Vagina (tissue), 2 donors: ENCODE measurements around the gene DIS3L. TPM values are rescaled to one million over a fixed set of nuclear protein-coding genes. Genes with fewer than 3 reads are reported as not detected.
"Not testable (repeated sequence)": the region's sequence is repeated elsewhere in the genome, so short reads cannot be mapped to it uniquely, and the experiment has no call there.

Experiments
- DNase-seq, 2 donors: peaks; one replicate each; pipeline ENCODE4 v3.0.0-alpha.2; 2017; ENCODE audit errors: extremely low spot score in 2 of 2
- H3K27ac ChIP-seq: fragments of 200-600 bp; sonication (generic); one replicate; pipeline ENCODE4 v1.5.1; 2019
- H3K27me3 ChIP-seq: fragments of 200-600 bp; sonication (generic); one replicate; pipeline ENCODE4 v1.5.1; 2019
- H3K36me3 ChIP-seq, 2 donors: fragments of 200-600 bp; sonication (generic); one replicate each; pipeline ENCODE4 v1.5.1; 2017 to 2019
- H3K4me1 ChIP-seq: fragments of 200-600 bp; sonication (generic); one replicate; pipeline ENCODE4 v1.5.1; 2019
- H3K4me3 ChIP-seq, 2 donors: fragments of 200-600 bp; sonication (generic); 1 replicate in 1 of 2; 2 replicates in 1 of 2; pipeline ENCODE4 v1.5.1; 2016 to 2019
- H3K9me3 ChIP-seq: fragments of 200-600 bp; sonication (generic); one replicate; pipeline ENCODE4 v1.5.1; 2019
- POLR2A ChIP-seq, 2 donors: fragments of 450-650 bp; IDR thresholded peaks; one replicate each; pipeline ENCODE4 v1.6.1; 2017; ENCODE audit warnings: antibody characterized with exemption in 2 of 2, mild to moderate bottlenecking in 2 of 2, moderate library complexity in 2 of 2
- POLR2AphosphoS5 ChIP-seq, 2 donors: sonication (generic); formaldehyde crosslinking; IDR thresholded peaks; one replicate each; pipeline ENCODE4 v1.9.0; 2017; ENCODE audit warnings: antibody characterized with exemption in 2 of 2, mild to moderate bottlenecking in 2 of 2, low read depth in 1 of 2; ENCODE audit not compliant: insufficient read depth in 1 of 2
- intact Hi-C: fragments of 100-400 bp; cut with DNase I; formaldehyde crosslinking; loops from one replicate; pipeline ENCODE4 v1.15.1; 2023
- total RNA-seq: library from RNA; depleted of rRNA; stranded (reverse); fragments of >200 nt; gene quantifications from one replicate; pipeline ENCODE4 v1.2.3, GENCODE V29; 2016
- TF ChIP-seq, protein P1 (sequence below), 3 experiments: fragments of 450-650 bp in 2 of 3; fragments of 200-600 bp in 1 of 3; sonication (generic) in 1 of 3; IDR thresholded peaks; one replicate each; pipeline ENCODE4 v1.5.1; 2017 to 2019; ENCODE audit warnings: antibody characterized with exemption in 3 of 3, mild to moderate bottlenecking in 2 of 3, moderate library complexity in 2 of 3

The DIS3L gene
- total RNA-seq, 1 donor from 2014 or later, result 20.9 TPM

DNA sequence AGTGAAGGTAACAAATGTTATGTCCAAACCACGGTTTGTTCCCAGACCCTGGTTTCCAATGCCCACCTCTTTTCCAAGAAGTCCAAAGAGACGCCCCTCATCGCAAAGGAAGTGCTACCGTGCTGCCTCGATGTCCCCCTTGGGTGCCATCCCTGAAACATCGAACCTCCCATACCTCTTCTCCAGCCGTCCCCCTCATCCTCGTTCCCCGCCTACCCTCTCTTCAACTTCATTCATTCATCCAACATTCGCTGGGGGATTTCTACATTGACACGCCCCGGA is 62.6 kb downstream of the DIS3L start:
- Histone ChIP-seq H3K4me1 (no peaks in the 10 kb centered on the region), H3K27ac (peak overlapping the region; percentile 59), H3K9me3 (no peaks in the 10 kb centered on the region), H3K27me3 (no peaks in the 10 kb centered on the region), H3K36me3 (peaks cover 0 to 12% of the 10 kb centered on the region in 2 donors), H3K4me3 (peak overlapping the region; percentile 64 to 74)
- no peak for DNase-seq
- intact Hi-C loops, result no loop called here
- TF ChIP-seq POLR2AphosphoS5 (IDR thresholded peaks at IDR 0.05; ENCODE audit: insufficient read depth in 1 of 2, low read depth in 1 of 2) (no peak), POLR2A (IDR thresholded peaks at IDR 0.05) (no peak)
- TF ChIP-seq, protein P1, sequence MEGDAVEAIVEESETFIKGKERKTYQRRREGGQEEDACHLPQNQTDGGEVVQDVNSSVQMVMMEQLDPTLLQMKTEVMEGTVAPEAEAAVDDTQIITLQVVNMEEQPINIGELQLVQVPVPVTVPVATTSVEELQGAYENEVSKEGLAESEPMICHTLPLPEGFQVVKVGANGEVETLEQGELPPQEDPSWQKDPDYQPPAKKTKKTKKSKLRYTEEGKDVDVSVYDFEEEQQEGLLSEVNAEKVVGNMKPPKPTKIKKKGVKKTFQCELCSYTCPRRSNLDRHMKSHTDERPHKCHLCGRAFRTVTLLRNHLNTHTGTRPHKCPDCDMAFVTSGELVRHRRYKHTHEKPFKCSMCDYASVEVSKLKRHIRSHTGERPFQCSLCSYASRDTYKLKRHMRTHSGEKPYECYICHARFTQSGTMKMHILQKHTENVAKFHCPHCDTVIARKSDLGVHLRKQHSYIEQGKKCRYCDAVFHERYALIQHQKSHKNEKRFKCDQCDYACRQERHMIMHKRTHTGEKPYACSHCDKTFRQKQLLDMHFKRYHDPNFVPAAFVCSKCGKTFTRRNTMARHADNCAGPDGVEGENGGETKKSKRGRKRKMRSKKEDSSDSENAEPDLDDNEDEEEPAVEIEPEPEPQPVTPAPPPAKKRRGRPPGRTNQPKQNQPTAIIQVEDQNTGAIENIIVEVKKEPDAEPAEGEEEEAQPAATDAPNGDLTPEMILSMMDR (IDR thresholded peaks at IDR 0.05), result no peak

DNA sequence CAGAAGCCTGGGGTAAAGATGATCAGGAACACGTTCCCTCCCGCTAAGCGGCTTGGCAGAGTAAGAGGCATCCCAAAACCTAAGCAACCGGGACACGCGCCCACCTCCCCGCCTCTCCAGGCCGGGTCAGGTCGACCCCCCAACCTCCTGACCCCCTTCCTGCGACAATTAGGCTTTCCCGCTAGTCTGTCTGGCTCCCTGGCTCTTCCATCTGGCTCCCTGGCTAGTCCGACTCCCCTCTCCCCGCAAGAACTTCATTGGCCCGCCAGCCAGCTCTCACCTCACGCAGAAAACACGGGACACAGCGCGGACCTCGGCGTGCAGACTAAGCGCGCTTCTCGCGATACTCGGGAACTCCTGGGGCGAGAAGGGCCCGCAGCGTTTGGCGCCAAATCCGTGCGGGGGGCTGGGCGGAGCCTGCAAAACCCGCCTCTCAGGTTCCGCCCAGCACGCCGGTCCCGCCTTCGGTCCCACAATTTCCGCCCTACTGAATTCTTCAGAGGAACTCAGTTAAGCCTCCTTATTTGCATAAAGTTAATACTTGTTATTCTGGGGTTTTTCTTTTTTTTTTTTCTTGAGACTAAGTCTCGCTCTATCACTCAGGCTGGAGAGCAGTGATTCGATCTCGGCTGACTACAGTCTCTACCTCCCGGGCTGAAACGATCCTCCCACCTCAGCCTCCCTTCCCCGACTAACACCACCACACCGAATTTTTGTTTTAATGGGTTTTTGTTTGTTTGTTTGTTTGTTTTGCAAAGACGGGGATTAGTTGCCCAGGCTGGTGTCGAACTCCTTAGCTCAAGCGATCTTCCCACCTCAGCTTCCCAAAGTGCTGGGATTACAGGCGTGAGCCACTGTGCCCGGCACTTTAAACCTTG is 63.2 kb downstream of the DIS3L start, which contains the start of gene TIPIN:
TIPIN (minus strand) TSS at position 327 of the 878 bp plus-strand sequence. CDS start 3,738 bp downstream, outside the sequence.
- Histone ChIP-seq H3K9me3 (no peaks in the 10 kb centered on the region), H3K4me1 (no peaks in the 10 kb centered on the region), H3K4me3 (peak within 1 kb of the TSS; percentile 64 to 74), H3K27ac (peak within 1 kb of the TSS; percentile 59), H3K36me3 (peaks cover 0 to 9% of the 10 kb centered on the region in 2 donors), H3K27me3 (no peaks in the 10 kb centered on the region)
- peak in 1 of 2 donors; percentile 94 for DNase-seq
- intact Hi-C loops, result no loop called here
- TF ChIP-seq POLR2A (IDR thresholded peaks at IDR 0.05), result peak in 1 of 2 donors; percentile 34
- TF ChIP-seq, protein P1 (IDR thresholded peaks at IDR 0.05), result no peak
- TF ChIP-seq POLR2AphosphoS5 (IDR thresholded peaks at IDR 0.05; ENCODE audit: insufficient read depth in 1 of 2, low read depth in 1 of 2), result peak; percentile 81 to 83

DNA sequence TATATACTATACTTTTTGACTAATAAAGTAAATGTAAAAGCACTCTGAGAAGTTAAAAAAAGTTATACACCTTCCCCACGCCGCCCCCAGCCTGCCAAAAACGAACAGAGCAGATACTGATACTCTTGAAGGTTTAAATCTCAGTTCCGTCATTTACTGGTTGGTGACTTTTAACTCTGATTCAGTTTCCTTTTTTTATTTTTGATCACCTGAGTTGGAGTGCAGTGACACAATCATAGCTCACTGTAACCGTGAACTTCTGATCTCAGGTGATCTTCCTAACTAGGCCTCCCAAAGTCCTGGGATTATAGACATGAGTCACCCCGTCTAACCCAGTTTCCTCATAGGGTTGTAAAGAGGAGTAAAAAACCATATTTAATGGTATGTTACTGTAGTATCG is 66.4 kb downstream of the DIS3L start:
- H3K4me1 ChIP-seq, result no peaks in the 10 kb centered on the region
- no peaks in the 10 kb centered on the region for H3K9me3 ChIP-seq
- no peak overlapping the region for H3K4me3 ChIP-seq
- H3K27ac ChIP-seq, result peak overlapping the region; percentile 44
- intact Hi-C loops, result no loop called here
- no peaks in the 10 kb centered on the region for H3K27me3 ChIP-seq
- no peak for DNase-seq
- no peaks in the 10 kb centered on the region for H3K36me3 ChIP-seq
- TF ChIP-seq POLR2AphosphoS5 (IDR thresholded peaks at IDR 0.05; ENCODE audit: insufficient read depth in 1 of 2, low read depth in 1 of 2) (peak in 1 of 2 donors; percentile 67), POLR2A (IDR thresholded peaks at IDR 0.05) (no peak)
- TF ChIP-seq, protein P1 (IDR thresholded peaks at IDR 0.05), result no peak

DNA sequence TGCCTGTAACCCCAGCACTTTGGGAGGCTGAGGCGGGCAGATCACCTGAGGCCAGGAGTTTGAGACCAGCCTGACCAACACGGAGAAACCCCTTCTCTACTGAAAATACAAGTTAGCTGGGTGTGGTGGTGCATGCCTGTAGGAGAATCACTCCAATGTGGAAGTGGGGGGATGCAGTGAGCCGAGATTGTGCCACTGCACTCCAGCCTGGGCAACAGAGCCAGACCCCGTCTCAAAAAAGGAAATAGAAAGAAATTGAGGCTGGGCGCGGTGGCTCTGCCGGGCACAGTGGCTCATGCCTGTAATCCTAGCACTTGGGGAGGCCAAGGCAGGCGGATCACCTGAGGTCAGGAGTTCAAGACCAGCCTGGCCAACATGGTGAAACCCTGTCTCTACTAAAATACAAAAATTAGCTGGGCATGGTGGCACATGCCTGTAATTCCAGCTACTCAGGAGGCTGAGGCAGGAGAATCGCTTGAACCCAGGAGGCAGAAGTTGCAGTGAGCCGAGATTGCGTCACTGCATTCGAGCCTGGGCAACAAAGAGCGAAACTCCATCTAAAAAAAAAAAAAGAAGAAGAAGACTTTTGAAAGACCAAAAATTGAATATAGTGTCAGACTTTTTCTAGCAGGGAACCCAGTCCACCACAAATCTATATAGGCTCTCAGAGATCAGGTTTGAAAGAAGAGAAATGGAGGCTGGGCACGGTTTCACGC is 68.5 kb downstream of the DIS3L start:
- intact Hi-C loops, H3K27ac ChIP-seq, H3K9me3 ChIP-seq, DNase-seq, H3K4me1 ChIP-seq, H3K36me3 ChIP-seq, H3K4me3 ChIP-seq, H3K27me3 ChIP-seq: not testable (repeated sequence)

DNA sequence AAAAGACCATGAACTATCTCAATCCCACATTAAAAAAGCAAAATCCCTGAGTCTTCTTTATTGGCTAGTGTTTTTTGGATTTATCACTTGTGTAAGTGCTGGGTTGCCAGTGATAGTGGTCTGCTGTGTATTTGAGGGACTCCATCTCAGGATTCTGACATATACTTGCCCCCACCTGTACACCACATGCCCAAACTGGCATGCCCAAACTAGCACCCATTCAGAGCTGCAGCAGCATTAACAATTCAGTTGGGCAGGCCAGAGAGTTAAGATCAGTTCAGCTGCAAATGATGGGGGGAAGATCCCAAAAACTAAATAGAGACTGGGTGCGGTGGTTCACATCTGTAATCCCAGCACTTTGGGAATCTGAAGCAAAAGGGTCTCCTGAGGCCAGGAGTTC is 69.4 kb downstream of the DIS3L start:
- intact Hi-C loops, result no loop called here
- Histone ChIP-seq H3K4me3 (no peak overlapping the region), H3K36me3 (no peaks in the 10 kb centered on the region), H3K27ac (no peak overlapping the region), H3K9me3 (no peaks in the 10 kb centered on the region), H3K27me3 (no peaks in the 10 kb centered on the region), H3K4me1 (no peaks in the 10 kb centered on the region)
- TF ChIP-seq, protein P1 (IDR thresholded peaks at IDR 0.05), result no peak
- no peak for TF ChIP-seq POLR2AphosphoS5 (IDR thresholded peaks at IDR 0.05; ENCODE audit: insufficient read depth in 1 of 2, low read depth in 1 of 2)
- no peak for TF ChIP-seq POLR2A (IDR thresholded peaks at IDR 0.05)
- DNase-seq, result no peak
